Measurements from ENCODE around the gene TGFB1I1.

The TGFB1I1 gene

GRCh38 chr16:31458844-31459686, 12.9 kb upstream of the TGFB1I1 start, which contains the start of gene ARMC5:
Gene ARMC5 (plus strand): TSS chr16:31459501. CDS start chr16:31459525, 24 bp downstream.
- H3K4me3 ChIP-seq (ENCODE audit: low read length in 2 of 2) = peak within 1 kb of the TSS; percentile 79 to 90
- peak within 1 kb of the TSS; percentile 7 for H4K8ac ChIP-seq (ENCODE audit: low read depth, low read length)
- no peaks in the 10 kb centered on the region for H3K27me3 ChIP-seq (ENCODE audit: control insufficient read depth in 3 of 3, insufficient read depth in 3 of 3, low read depth in 1 of 3, low read length in 3 of 3)
- peak within 1 kb of the TSS; percentile 99 for H3K23ac ChIP-seq (ENCODE audit: low read depth, low read length, poor library complexity)
- H2AFZ ChIP-seq (ENCODE audit: low read length) = peak within 1 kb of the TSS; percentile 93
- H3K9ac ChIP-seq (ENCODE audit: low read depth, low read length, poor library complexity) = peak within 1 kb of the TSS; percentile 99
- H2BK5ac ChIP-seq (ENCODE audit: low read length) = peak within 1 kb of the TSS; percentile 100
- H2BK12ac ChIP-seq (ENCODE audit: low read length) = peak within 1 kb of the TSS; percentile 95
- no peaks in the 10 kb centered on the region for H3K9me3 ChIP-seq (replicated peaks in 1 of 2; ENCODE audit: control insufficient read depth in 2 of 2, insufficient read depth in 1 of 2, low read depth in 1 of 2, low read length in 2 of 2)
- no CpG with 5 or more reads among the region's 91 CpGs for WGBS, 2 donors (ENCODE audit: extremely low coverage in 2 of 2, insufficient read length in 2 of 2, insufficient replicate concordance in 1 of 2)
- H3K27ac ChIP-seq (replicated peaks; ENCODE audit: low read length) = peak within 1 kb of the TSS; percentile 93
- H2BK15ac ChIP-seq (ENCODE audit: low read length) = peak within 1 kb of the TSS; percentile 78
- H3K79me1 ChIP-seq (ENCODE audit: low read depth, low read length) = peaks cover 14% of the 10 kb centered on the region
- no peak within 1 kb of the TSS for H2BK120ac ChIP-seq (ENCODE audit: low read depth, low read length)
- peak within 1 kb of the TSS; percentile 82 for H2AK5ac ChIP-seq (ENCODE audit: low read depth, low read length)
- H4K91ac ChIP-seq (ENCODE audit: low read depth, low read length, poor library complexity) = peak within 1 kb of the TSS; percentile 94
- peak; percentile 97 for DNase-seq (ENCODE audit: low spot score)
- peak within 1 kb of the TSS; percentile 100 for H3K18ac ChIP-seq (ENCODE audit: low read length)
- H3K4me1 ChIP-seq (ENCODE audit: control insufficient read depth in 2 of 2, insufficient read depth in 1 of 2, low read depth in 1 of 2, low read length in 2 of 2) = peaks cover 9 to 13% of the 10 kb centered on the region in 2 donors
- H3K4me2 ChIP-seq (ENCODE audit: insufficient read depth, low read length, poor library complexity, severe bottlenecking) = peak within 1 kb of the TSS; percentile 85
- peaks cover 11 to 50% of the 10 kb centered on the region in 2 donors for H3K36me3 ChIP-seq (replicated peaks in 1 of 2; ENCODE audit: control insufficient read depth in 2 of 2, insufficient read depth in 2 of 2, low read length in 2 of 2)
- no peak within 1 kb of the TSS for H3K4ac ChIP-seq (ENCODE audit: low read length)
- H3K14ac ChIP-seq (ENCODE audit: low read length) = peak within 1 kb of the TSS; percentile 98

- Histone ChIP-seq H2AFZ (ENCODE audit: low read length) (peak overlapping the region; percentile 93), H4K8ac (ENCODE audit: low read depth, low read length) (no peak overlapping the region), H2BK5ac (ENCODE audit: low read length) (peak overlapping the region; percentile 100), H3K27ac (replicated peaks; ENCODE audit: low read length) (peak overlapping the region; percentile 93), H2BK15ac (ENCODE audit: low read length) (peak overlapping the region; percentile 78), H3K36me3 (replicated peaks in 1 of 2; ENCODE audit: control insufficient read depth in 2 of 2, insufficient read depth in 2 of 2, low read length in 2 of 2) (peaks cover 11 to 58% of the 10 kb centered on the region in 2 donors), H3K9me3 (replicated peaks in 1 of 2; ENCODE audit: control insufficient read depth in 2 of 2, insufficient read depth in 1 of 2, low read depth in 1 of 2, low read length in 2 of 2) (no peaks in the 10 kb centered on the region), H3K23ac (ENCODE audit: low read depth, low read length, poor library complexity) (peak overlapping the region; percentile 99), H3K14ac (ENCODE audit: low read length) (peak overlapping the region; percentile 98), H2AK5ac (ENCODE audit: low read depth, low read length) (no peak overlapping the region), H3K9ac (ENCODE audit: low read depth, low read length, poor library complexity) (peak overlapping the region; percentile 99), H3K4me3 (ENCODE audit: low read length in 2 of 2) (peak overlapping the region; percentile 79 to 90), H3K4me1 (ENCODE audit: control insufficient read depth in 2 of 2, insufficient read depth in 1 of 2, low read depth in 1 of 2, low read length in 2 of 2) (peaks cover 9 to 13% of the 10 kb centered on the region in 2 donors), H2BK120ac (ENCODE audit: low read depth, low read length) (no peak overlapping the region), H3K18ac (ENCODE audit: low read length) (peak overlapping the region; percentile 100), H4K91ac (ENCODE audit: low read depth, low read length, poor library complexity) (peak overlapping the region; percentile 94), H3K79me1 (ENCODE audit: low read depth, low read length) (peaks cover 14% of the 10 kb centered on the region), H2BK12ac (ENCODE audit: low read length) (peak overlapping the region; percentile 95), H3K4ac (ENCODE audit: low read length) (no peak overlapping the region), H3K4me2 (ENCODE audit: insufficient read depth, low read length, poor library complexity, severe bottlenecking) (peak overlapping the region; percentile 66), H3K27me3 (ENCODE audit: control insufficient read depth in 3 of 3, insufficient read depth in 3 of 3, low read depth in 1 of 3, low read length in 3 of 3) (no peaks in the 10 kb centered on the region)
- WGBS, 2 donors (ENCODE audit: extremely low coverage in 2 of 2, insufficient read length in 2 of 2, insufficient replicate concordance in 1 of 2) = no CpG with 5 or more reads among the region's 61 CpGs
- DNase-seq (ENCODE audit: low spot score) = peak; percentile 100
Observed at GRCh38 chr16:31459687-31460581, 12.0 kb upstream of the TGFB1I1 start.

- H3K4me1 ChIP-seq (ENCODE audit: control insufficient read depth in 2 of 2, insufficient read depth in 1 of 2, low read depth in 1 of 2, low read length in 2 of 2) = peaks cover 9 to 13% of the 10 kb centered on the region in 2 donors
- no peak overlapping the region for H4K8ac ChIP-seq (ENCODE audit: low read depth, low read length)
- H2AFZ ChIP-seq (ENCODE audit: low read length) = peak overlapping the region; percentile 62
- H2BK5ac ChIP-seq (ENCODE audit: low read length) = no peak overlapping the region
- no peak overlapping the region for H3K4ac ChIP-seq (ENCODE audit: low read length)
- H3K4me2 ChIP-seq (ENCODE audit: insufficient read depth, low read length, poor library complexity, severe bottlenecking) = no peak overlapping the region
- no peak overlapping the region for H2BK12ac ChIP-seq (ENCODE audit: low read length)
- no peaks in the 10 kb centered on the region for H3K27me3 ChIP-seq (ENCODE audit: control insufficient read depth in 3 of 3, insufficient read depth in 3 of 3, low read depth in 1 of 3, low read length in 3 of 3)
- no peaks in the 10 kb centered on the region for H3K9me3 ChIP-seq (replicated peaks in 1 of 2; ENCODE audit: control insufficient read depth in 2 of 2, insufficient read depth in 1 of 2, low read depth in 1 of 2, low read length in 2 of 2)
- DNase-seq (ENCODE audit: low spot score) = no peak
- no peak overlapping the region for H3K14ac ChIP-seq (ENCODE audit: low read length)
- no peak overlapping the region for H3K9ac ChIP-seq (ENCODE audit: low read depth, low read length, poor library complexity)
- H3K36me3 ChIP-seq (replicated peaks in 1 of 2; ENCODE audit: control insufficient read depth in 2 of 2, insufficient read depth in 2 of 2, low read length in 2 of 2) = peaks cover 10 to 58% of the 10 kb centered on the region in 2 donors
- peak overlapping the region in 1 of 2 donors; percentile 50 for H3K4me3 ChIP-seq (ENCODE audit: low read length in 2 of 2)
- no peak overlapping the region for H3K27ac ChIP-seq (replicated peaks; ENCODE audit: low read length)
- H3K23ac ChIP-seq (ENCODE audit: low read depth, low read length, poor library complexity) = no peak overlapping the region
- H2BK15ac ChIP-seq (ENCODE audit: low read length) = no peak overlapping the region
- no peak overlapping the region for H4K91ac ChIP-seq (ENCODE audit: low read depth, low read length, poor library complexity)
- no peak overlapping the region for H3K18ac ChIP-seq (ENCODE audit: low read length)
- WGBS, 2 donors (ENCODE audit: extremely low coverage in 2 of 2, insufficient read length in 2 of 2, insufficient replicate concordance in 1 of 2) = no CpG with 5 or more reads among the region's 8 CpGs
- no peak overlapping the region for H2BK120ac ChIP-seq (ENCODE audit: low read depth, low read length)
- no peak overlapping the region for H2AK5ac ChIP-seq (ENCODE audit: low read depth, low read length)
- H3K79me1 ChIP-seq (ENCODE audit: low read depth, low read length) = peaks cover 14% of the 10 kb centered on the region
Observed at GRCh38 chr16:31460582-31461002, 11.4 kb upstream of the TGFB1I1 start.

All from neuronal stem cell (in vitro differentiated cells).